ENCODE data around the gene LRMDA.
A peak's percentile ranks its signal among the peaks of the same experiment; 100 is the strongest.

The LRMDA gene

GRCh38 chr10:76302481-76302880 is 871.1 kb downstream of the LRMDA start:
- DNase-seq = no peak
- in situ Hi-C loops (cut with MboI; ENCODE audit: low pct_unique_long_range_greater_than_20kb, low sequenced_read_pairs) = no loop called here

DNA sequence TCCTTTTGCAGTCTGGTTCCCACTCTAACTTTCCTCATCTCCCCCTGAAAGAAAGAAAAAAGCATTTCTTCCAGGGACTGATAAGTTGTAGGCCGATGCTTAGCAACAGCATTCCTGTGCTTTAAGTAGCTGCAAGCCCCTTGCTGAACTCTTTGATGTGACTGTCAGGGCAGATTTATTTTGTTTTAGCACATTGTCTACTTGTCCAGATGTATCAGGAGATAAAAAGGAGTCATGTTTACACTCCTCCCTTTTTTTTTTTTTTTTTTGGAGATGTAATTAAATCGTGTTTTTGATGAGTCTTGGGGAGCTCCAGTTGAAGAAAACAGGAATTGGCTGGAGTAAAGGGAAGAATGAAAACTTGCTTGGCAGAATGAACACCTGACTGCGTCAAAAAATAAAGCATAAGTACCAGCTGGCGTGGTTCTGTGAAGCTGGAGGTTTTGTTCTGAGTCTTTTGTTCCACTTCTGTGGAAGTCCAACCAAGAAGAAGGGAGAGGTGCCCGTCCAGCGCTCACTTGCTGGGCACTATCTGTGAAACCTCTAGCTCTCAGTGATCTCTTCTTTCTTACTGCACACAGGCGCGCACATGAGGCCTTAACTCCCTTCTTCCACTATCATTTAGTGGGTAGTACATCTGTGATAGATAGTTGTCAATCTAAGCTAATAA is 871.7 kb downstream of the LRMDA start:
- in situ Hi-C loops (cut with MboI; ENCODE audit: low pct_unique_long_range_greater_than_20kb, low sequenced_read_pairs) = no loop called here
- DNase-seq = no peak

GRCh38 chr10:76303682-76304316 is 872.4 kb downstream of the LRMDA start:
- in situ Hi-C loops (cut with MboI; ENCODE audit: low pct_unique_long_range_greater_than_20kb, low sequenced_read_pairs) = no loop called here
- peak; percentile 36 for DNase-seq

- in situ Hi-C loops (cut with MboI; ENCODE audit: low pct_unique_long_range_greater_than_20kb, low sequenced_read_pairs) = no loop called here
- no peak for DNase-seq
Observed at GRCh38 chr10:76305930-76306615, 874.6 kb downstream of the LRMDA start.

DNA sequence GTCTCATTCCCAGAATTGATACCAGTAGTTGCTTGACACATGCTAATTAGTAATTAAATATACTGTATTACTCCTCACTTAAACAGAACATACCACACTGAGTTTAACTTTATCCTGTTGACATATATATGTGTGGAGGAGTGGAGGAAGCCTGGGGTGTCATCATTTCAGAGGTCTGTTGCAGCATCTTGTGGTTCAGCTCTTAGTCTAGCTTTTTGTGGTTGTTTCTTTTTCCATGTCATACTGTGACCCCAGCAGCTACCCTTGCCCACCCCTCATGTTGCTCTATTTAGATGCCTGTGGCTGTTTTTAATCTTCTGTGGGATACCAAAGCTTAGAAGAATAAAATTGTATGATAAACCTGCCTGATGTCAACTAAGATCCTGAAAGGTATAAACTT is 875.4 kb downstream of the LRMDA start:
- DNase-seq = no peak
- in situ Hi-C loops (cut with MboI; ENCODE audit: low pct_unique_long_range_greater_than_20kb, low sequenced_read_pairs) = no loop called here

- no peak for DNase-seq
- in situ Hi-C loops (cut with MboI; ENCODE audit: low pct_unique_long_range_greater_than_20kb, low sequenced_read_pairs) = no loop called here
Observed at GRCh38 chr10:76309070-76309469, 877.6 kb downstream of the LRMDA start.

- DNase-seq = no peak
- in situ Hi-C loops (cut with MboI; ENCODE audit: low pct_unique_long_range_greater_than_20kb, low sequenced_read_pairs) = no loop called here
Observed at GRCh38 chr10:76309741-76310587, 878.5 kb downstream of the LRMDA start.

DNA sequence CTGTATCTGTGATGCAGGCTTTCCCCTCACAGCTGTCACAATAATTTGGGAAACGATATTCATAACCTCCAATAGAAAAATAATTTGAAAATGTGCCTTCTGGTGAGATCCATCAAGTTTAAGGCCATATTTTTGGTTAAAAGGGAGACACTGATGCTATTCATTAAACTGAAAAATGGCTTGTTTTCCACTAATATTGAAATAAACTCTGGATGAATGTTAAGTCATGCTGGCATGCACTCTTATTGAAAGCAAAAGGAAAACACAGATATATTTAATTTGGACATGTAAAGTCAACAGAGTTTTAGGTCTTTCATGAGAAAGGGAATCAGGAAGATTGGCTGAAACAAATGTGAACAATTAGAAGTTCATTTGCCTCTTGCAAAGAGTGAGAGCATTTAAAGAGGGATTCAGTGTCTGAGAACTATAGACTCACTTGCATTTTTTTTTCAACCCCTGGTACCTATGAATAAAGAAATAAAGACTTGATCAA is 879.2 kb downstream of the LRMDA start:
- in situ Hi-C loops (cut with MboI; ENCODE audit: low pct_unique_long_range_greater_than_20kb, low sequenced_read_pairs) = no loop called here
- DNase-seq = no peak

- DNase-seq = peak; percentile 18
- in situ Hi-C loops (cut with MboI; ENCODE audit: low pct_unique_long_range_greater_than_20kb, low sequenced_read_pairs) = no loop called here
Observed at GRCh38 chr10:76311752-76312636, 880.6 kb downstream of the LRMDA start.

GRCh38 chr10:76315240-76315639 is 883.8 kb downstream of the LRMDA start:
- DNase-seq = no peak
- in situ Hi-C loops (cut with MboI; ENCODE audit: low pct_unique_long_range_greater_than_20kb, low sequenced_read_pairs) = no loop called here

- in situ Hi-C loops (cut with MboI; ENCODE audit: low pct_unique_long_range_greater_than_20kb, low sequenced_read_pairs) = no loop called here
- no peak for DNase-seq
Observed at GRCh38 chr10:76316234-76316633, 884.8 kb downstream of the LRMDA start.

- no peak for DNase-seq
- in situ Hi-C loops (cut with MboI; ENCODE audit: low pct_unique_long_range_greater_than_20kb, low sequenced_read_pairs) = no loop called here
Observed at GRCh38 chr10:76317078-76317477, 885.7 kb downstream of the LRMDA start.

GRCh38 chr10:76318211-76318610 is 886.8 kb downstream of the LRMDA start:
- DNase-seq = no peak
- in situ Hi-C loops (cut with MboI; ENCODE audit: low pct_unique_long_range_greater_than_20kb, low sequenced_read_pairs) = no loop called here

DNA sequence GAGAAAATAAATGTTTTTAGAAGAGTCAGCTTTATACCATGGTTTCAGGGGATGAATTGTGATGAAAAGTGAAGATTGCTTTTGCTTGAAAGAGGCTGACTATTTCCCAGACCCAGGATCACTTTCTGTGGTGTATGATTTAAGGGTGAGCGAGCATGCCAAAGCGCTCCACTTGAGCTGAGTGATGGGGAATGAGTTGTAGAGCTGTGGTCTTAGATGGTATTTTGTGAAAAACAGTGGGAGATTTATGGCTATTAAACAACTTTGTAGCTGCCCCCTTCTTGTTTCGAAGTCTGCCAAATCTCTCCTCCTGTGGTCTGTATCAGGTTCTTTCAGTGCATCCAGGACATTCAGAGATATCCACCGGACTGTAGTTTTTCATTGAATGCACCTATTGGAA is 888.2 kb downstream of the LRMDA start:
- in situ Hi-C loops (cut with MboI; ENCODE audit: low pct_unique_long_range_greater_than_20kb, low sequenced_read_pairs) = no loop called here
- no peak for DNase-seq

DNA sequence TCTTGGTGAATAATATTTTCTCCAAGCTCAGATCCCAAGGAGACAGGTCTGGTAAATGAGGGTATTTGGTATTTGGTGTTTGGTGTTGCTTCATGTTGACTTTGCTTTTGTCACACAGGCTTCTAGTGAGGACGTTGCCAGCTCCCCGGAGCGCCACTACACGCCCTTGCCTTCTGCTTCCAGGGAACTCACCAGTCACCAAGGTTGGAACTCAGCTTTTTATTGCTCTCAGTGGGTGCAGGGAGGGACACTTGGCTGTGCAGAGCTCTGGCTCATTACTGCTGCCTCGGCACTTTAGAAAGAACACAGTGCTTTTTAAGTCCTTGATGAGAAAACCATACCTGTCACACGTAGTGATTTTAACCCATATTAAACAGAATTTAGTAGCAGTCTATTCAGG is 892.9 kb downstream of the LRMDA start:
- in situ Hi-C loops (cut with MboI; ENCODE audit: low pct_unique_long_range_greater_than_20kb, low sequenced_read_pairs) = no loop called here
- no peak for DNase-seq

- in situ Hi-C loops (cut with MboI; ENCODE audit: low pct_unique_long_range_greater_than_20kb, low sequenced_read_pairs) = no loop called here
- DNase-seq = no peak
Observed at GRCh38 chr10:76327441-76327840, 896.0 kb downstream of the LRMDA start.

DNA sequence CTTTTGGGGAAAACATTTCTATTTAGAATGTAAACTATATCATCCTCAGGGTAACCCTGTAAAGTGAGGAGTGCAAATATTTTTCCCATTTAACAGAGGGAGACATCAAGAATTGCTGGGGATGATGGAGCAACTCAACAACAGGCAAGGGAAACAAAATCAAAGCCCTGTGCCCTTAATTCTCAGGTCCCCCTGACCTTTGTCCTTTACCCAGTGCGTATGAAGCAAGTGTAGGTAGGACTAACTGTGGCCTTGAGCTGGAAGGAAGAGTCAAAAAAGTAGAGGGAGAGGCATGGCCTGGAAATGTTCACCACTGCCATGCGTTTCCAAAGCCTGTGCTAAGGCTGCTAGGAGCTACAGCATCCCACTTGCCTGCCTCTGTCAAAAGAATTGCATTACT is 896.9 kb downstream of the LRMDA start:
- no peak for DNase-seq
- in situ Hi-C loops (cut with MboI; ENCODE audit: low pct_unique_long_range_greater_than_20kb, low sequenced_read_pairs) = no loop called here

DNA sequence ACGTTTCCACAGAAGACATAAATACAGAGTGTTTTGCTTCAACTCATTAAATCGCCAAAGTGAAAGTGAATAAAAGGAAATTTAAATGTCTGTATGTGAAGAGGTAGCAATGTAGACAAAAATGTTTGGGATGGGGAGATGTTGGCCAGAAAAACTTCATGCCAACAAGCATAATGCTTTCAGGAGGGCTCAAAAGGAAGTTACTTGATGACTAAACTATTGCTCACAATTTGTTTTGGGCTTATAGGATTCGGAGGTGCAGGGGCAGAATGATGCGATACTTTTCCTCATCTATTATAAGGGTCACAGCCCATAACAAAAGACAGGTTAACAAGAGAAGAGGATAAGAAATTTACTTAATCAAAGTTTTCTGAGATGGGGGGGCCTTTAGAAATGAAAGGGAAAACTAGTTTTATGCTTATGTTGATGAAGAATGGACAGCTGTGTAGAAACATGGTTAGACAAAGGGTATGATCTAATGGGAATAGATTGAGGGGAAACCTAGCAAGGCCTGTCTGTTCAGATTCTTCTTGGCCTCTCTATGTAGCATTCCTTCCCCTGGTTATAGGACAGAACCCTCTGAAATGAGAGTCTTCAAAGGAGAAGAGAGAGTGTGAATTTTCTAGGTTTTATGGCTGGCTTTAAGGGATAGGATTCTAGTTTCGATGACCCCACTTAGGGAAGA is 898.6 kb downstream of the LRMDA start:
- in situ Hi-C loops (cut with MboI; ENCODE audit: low pct_unique_long_range_greater_than_20kb, low sequenced_read_pairs) = no loop called here
- DNase-seq = no peak
